ENCODE data around the gene SMYD3. TPM values are rescaled to one million over a fixed set of nuclear protein-coding genes. Genes with fewer than 3 reads are reported as not detected.
A peak's percentile ranks its signal among the peaks of the same experiment; 100 is the strongest.

Gene SMYD3
- 27.0 TPM for total RNA-seq
- 22.0 TPM for polyA plus RNA-seq
- long read RNA-seq, donor 1, partial matches to known transcripts: 0 of 1 reads
- long read RNA-seq, donor 1, other reads (novel, unspliced or antisense): 0 of 1 reads
- long read RNA-seq, donor 2, transcript SMYD3-201 (7 exons, 1,863 nt): major isoform, 9 of 12 reads
- long read RNA-seq, donor 2, partial matches to known transcripts: 0 of 12 reads
- long read RNA-seq, donor 2, other reads (novel, unspliced or antisense): 0 of 12 reads
- long read RNA-seq, donor 3, transcript SMYD3-201 (7 exons, 1,863 nt): major isoform, 9 of 10 reads
- long read RNA-seq, donor 3, partial matches to known transcripts: 0 of 10 reads
- long read RNA-seq, donor 3, other reads (novel, unspliced or antisense): 0 of 10 reads
- long read RNA-seq, donor 4, partial matches to known transcripts: 0 of 1 reads
- long read RNA-seq, donor 4, other reads (novel, unspliced or antisense): 0 of 1 reads
- long read RNA-seq, donor 5, transcript SMYD3-201 (7 exons, 1,863 nt): major isoform, 9 of 14 reads
- long read RNA-seq, donor 5, partial matches to known transcripts: 5 of 14 reads
- long read RNA-seq, donor 5, other reads (novel, unspliced or antisense): 0 of 14 reads
- long read RNA-seq, donor 6, transcript SMYD3-201 (7 exons, 1,863 nt): major isoform, 12 of 13 reads
- long read RNA-seq, donor 6, partial matches to known transcripts: 0 of 13 reads
- long read RNA-seq, donor 6, other reads (novel, unspliced or antisense): 0 of 13 reads
- long read RNA-seq, donor 7, partial matches to known transcripts: 0 of 4 reads
- long read RNA-seq, donor 7, other reads (novel, unspliced or antisense): 0 of 4 reads
- long read RNA-seq, donor 8, partial matches to known transcripts: 0 of 5 reads
- long read RNA-seq, donor 8, other reads (novel, unspliced or antisense): 0 of 5 reads
- long read RNA-seq, donor 9, partial matches to known transcripts: 0 of 5 reads
- long read RNA-seq, donor 9, other reads (novel, unspliced or antisense): 0 of 5 reads
- long read RNA-seq, donor 10, partial matches to known transcripts: 0 of 6 reads
- long read RNA-seq, donor 10, other reads (novel, unspliced or antisense): 0 of 6 reads

DNA sequence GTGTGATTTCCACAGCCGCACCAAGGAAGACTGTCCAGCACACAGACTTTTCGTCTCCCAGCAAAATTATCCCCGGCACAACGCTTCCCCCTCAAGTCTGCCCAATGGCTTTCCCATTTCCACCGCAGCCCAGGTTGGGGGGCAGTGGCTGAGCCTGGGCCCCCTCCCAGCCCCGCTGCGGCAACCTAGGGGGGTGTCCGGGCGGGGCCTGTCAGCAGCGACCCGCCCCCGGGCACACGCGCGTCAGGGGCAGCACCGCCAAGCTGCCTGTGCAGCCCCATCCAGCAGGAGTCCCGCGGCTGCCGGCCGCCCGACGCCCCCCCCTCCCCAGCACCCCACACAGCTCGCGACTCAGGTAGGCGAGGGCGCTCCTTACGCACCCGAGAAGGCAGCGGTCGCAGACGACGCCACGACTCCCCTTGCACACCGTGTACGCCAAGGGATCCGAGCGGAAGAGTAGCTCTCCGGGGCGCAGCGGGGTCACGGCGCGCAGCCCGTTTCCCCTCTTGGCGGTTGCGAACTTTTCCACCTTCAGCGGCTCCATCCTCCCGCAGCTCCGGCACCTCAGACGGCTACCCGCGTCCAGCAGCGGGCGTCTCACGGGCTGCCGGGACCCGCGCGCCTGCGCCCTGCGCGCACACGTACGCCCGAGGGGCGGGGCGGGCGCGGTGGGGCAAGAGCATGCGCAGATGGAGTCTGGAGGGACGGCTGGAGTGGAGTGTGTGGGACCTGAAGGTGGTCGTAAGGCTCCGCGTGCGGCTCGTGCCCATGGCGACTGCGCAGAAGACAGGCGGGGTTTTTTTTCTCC, at the start of gene SMYD3:
SMYD3 (minus strand) TSS at position 606 of the 808 bp plus-strand sequence.
- Histone ChIP-seq H3K27me3 (ENCODE audit: control insufficient read depth in 2 of 2, insufficient read depth in 1 of 2, low read length in 1 of 2) (no peaks in the 10 kb centered on the region), H3K36me3 (ENCODE audit: control insufficient read depth in 2 of 2, insufficient read depth in 2 of 2, low read length in 1 of 2) (peaks cover 0 to 3% of the 10 kb centered on the region in 2 donors), H3K4me3 (ENCODE audit: low read length in 2 of 2) (peak within 1 kb of the TSS; percentile 64 to 82), H3K27ac (ENCODE audit: low read depth in 1 of 2, low read length in 1 of 2) (peak within 1 kb of the TSS; percentile 20 to 78), H3K9me3 (ENCODE audit: control insufficient read depth in 2 of 2, insufficient read depth in 1 of 2, low read length in 1 of 2) (no peaks in the 10 kb centered on the region), H3K4me1 (ENCODE audit: control insufficient read depth in 2 of 2, insufficient read depth in 2 of 2, low read length in 2 of 2) (peaks cover 7 to 13% of the 10 kb centered on the region in 2 donors)
- DNase-seq (ENCODE audit: low read depth in 6 of 9, low spot score in 9 of 9): peak; percentile 61 to 90 (median 76)
- WGBS: under 1% methylated on average over 78 of the region's 79 CpGs

DNA sequence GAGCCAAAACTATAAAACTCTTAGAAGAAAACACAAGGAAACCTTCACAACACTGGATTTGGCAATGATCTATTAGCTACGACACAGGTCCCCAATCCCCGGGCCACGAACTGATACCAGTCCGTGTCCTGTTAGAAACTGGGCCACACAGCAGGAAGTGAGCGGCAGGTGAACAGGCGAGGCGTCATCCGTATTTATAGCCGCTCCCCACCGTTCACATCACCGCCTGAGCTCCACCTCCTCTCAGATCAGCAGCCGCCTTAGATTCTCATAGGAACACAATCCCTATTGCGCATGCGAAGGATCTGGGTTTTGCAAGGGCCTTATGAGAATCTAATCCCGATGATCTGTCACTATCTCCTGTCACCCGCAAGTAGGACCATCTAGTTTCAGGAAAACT, 47.1 kb upstream of the SMYD3 start:
- Histone ChIP-seq H3K36me3 (ENCODE audit: control insufficient read depth in 2 of 2, insufficient read depth in 2 of 2, low read length in 1 of 2) (peaks cover 32 to 55% of the 10 kb centered on the region in 2 donors), H3K4me1 (ENCODE audit: control insufficient read depth in 2 of 2, insufficient read depth in 2 of 2, low read length in 2 of 2) (no peaks in the 10 kb centered on the region), H3K27me3 (ENCODE audit: control insufficient read depth in 2 of 2, insufficient read depth in 1 of 2, low read length in 1 of 2) (no peaks in the 10 kb centered on the region), H3K27ac (ENCODE audit: low read depth in 1 of 2, low read length in 1 of 2) (no peak overlapping the region), H3K9me3 (ENCODE audit: control insufficient read depth in 2 of 2, insufficient read depth in 1 of 2, low read length in 1 of 2) (no peaks in the 10 kb centered on the region), H3K4me3 (ENCODE audit: low read length in 2 of 2) (no peak overlapping the region)
- 98% methylated on average over 16 of the region's 16 CpGs for WGBS
- no peak for DNase-seq (ENCODE audit: low read depth in 6 of 9, low spot score in 9 of 9)

DNA sequence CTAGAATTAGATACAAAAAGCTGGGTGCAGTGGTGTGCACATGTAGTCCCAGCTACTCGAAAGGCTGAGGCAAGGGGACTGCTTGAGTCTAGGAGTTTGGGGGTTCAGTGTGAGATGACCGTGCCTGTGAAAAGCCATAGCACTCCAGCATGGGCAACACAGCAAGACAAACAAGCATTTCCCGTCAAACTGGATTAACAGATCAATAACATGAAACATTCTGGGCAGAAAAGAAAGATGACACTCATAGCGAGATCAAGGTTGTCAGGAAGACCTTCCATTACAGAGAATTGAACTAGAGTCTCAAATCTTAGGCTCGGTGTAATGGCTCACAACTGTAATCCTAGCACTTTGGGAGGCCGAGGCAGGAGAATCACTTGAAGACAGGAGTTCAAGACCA, 45.0 kb upstream of the SMYD3 start:
- 99% methylated on average over 6 of the region's 6 CpGs for WGBS
- Histone ChIP-seq H3K9me3 (ENCODE audit: control insufficient read depth in 2 of 2, insufficient read depth in 1 of 2, low read length in 1 of 2) (no peaks in the 10 kb centered on the region), H3K27me3 (ENCODE audit: control insufficient read depth in 2 of 2, insufficient read depth in 1 of 2, low read length in 1 of 2) (no peaks in the 10 kb centered on the region), H3K27ac (ENCODE audit: low read depth in 1 of 2, low read length in 1 of 2) (no peak overlapping the region), H3K4me3 (ENCODE audit: low read length in 2 of 2) (no peak overlapping the region), H3K4me1 (ENCODE audit: control insufficient read depth in 2 of 2, insufficient read depth in 2 of 2, low read length in 2 of 2) (no peaks in the 10 kb centered on the region), H3K36me3 (ENCODE audit: control insufficient read depth in 2 of 2, insufficient read depth in 2 of 2, low read length in 1 of 2) (peaks cover 31 to 49% of the 10 kb centered on the region in 2 donors)
- DNase-seq (ENCODE audit: low read depth in 6 of 9, low spot score in 9 of 9): no peak

DNA sequence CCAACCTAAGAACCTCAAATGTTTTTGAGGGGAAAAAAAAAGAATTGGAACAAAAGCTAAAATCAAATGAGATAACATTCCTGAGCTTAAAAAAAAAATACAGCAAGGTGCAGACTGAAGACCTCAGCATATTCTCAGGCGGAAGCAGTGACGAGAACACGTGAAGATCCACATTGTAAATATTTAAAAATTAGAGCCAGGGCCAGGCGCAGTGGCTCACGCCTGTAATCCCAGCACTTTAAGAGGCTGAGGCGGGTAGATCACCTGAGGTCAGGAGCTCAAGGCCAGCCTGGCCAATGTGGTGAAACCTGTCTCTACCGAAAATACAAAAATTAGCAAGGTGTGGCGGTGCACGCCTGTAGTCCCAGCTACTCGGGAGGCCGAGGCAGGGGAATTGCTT, 43.3 kb upstream of the SMYD3 start:
- no peak for DNase-seq (ENCODE audit: low read depth in 6 of 9, low spot score in 9 of 9)
- Histone ChIP-seq H3K4me1 (ENCODE audit: control insufficient read depth in 2 of 2, insufficient read depth in 2 of 2, low read length in 2 of 2) (no peaks in the 10 kb centered on the region), H3K27ac (ENCODE audit: low read depth in 1 of 2, low read length in 1 of 2) (no peak overlapping the region), H3K4me3 (ENCODE audit: low read length in 2 of 2) (no peak overlapping the region), H3K36me3 (ENCODE audit: control insufficient read depth in 2 of 2, insufficient read depth in 2 of 2, low read length in 1 of 2) (peaks cover 35 to 43% of the 10 kb centered on the region in 2 donors), H3K9me3 (ENCODE audit: control insufficient read depth in 2 of 2, insufficient read depth in 1 of 2, low read length in 1 of 2) (no peaks in the 10 kb centered on the region), H3K27me3 (ENCODE audit: control insufficient read depth in 2 of 2, insufficient read depth in 1 of 2, low read length in 1 of 2) (no peaks in the 10 kb centered on the region)
- 72% methylated on average over 11 of the region's 11 CpGs for WGBS

DNA sequence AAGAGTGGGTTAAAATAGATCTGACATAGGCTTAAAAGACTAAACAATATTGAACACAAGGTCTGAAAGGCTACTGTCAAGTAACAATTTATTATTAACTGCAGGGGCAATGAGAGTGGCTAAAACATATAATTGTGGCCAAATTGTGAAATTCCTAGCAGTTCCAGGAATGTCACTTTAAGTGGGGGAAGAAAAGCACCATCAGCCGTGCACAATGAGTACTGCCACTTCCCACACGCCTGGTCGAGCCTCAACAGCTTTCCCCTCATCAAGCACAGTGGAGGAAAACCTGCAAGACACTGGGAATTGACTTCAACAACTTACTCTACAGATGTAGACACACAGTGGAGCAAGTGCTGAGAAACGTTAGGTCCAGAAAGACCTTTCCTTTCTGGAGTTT, 42.6 kb upstream of the SMYD3 start:
- H3K36me3 ChIP-seq (ENCODE audit: control insufficient read depth in 2 of 2, insufficient read depth in 2 of 2, low read length in 1 of 2): peaks cover 37 to 41% of the 10 kb centered on the region in 2 donors
- DNase-seq (ENCODE audit: low read depth in 6 of 9, low spot score in 9 of 9): no peak
- no peaks in the 10 kb centered on the region for H3K27me3 ChIP-seq (ENCODE audit: control insufficient read depth in 2 of 2, insufficient read depth in 1 of 2, low read length in 1 of 2)
- WGBS: 49% methylated on average over 4 of the region's 4 CpGs
- H3K4me1 ChIP-seq (ENCODE audit: control insufficient read depth in 2 of 2, insufficient read depth in 2 of 2, low read length in 2 of 2): no peaks in the 10 kb centered on the region
- no peaks in the 10 kb centered on the region for H3K9me3 ChIP-seq (ENCODE audit: control insufficient read depth in 2 of 2, insufficient read depth in 1 of 2, low read length in 1 of 2)
- H3K4me3 ChIP-seq (ENCODE audit: low read length in 2 of 2): no peak overlapping the region
- no peak overlapping the region for H3K27ac ChIP-seq (ENCODE audit: low read depth in 1 of 2, low read length in 1 of 2)

DNA sequence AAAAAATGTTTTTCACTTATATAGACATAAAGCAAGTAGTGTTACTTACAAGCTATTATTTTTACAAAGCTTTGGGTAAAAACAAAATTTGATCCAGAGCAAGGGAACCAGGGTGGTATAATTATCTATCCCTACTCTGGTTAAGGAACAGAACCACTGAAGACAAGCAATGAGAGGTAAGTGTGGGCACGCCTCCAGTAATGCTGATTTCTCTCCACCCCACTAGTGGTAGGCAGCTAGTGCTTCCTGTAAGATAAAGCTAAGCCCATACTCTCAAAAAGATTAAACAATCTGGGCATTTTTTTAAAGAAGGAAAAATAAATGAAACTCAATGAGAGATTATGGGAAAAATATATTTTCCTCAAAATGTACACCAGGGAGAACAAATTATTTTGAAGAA, 36.9 kb upstream of the SMYD3 start:
- WGBS: 95% methylated on average over 1 of the region's 1 CpG
- Histone ChIP-seq H3K9me3 (ENCODE audit: control insufficient read depth in 2 of 2, insufficient read depth in 1 of 2, low read length in 1 of 2) (no peaks in the 10 kb centered on the region), H3K4me3 (ENCODE audit: low read length in 2 of 2) (no peak overlapping the region), H3K4me1 (ENCODE audit: control insufficient read depth in 2 of 2, insufficient read depth in 2 of 2, low read length in 2 of 2) (no peaks in the 10 kb centered on the region), H3K36me3 (ENCODE audit: control insufficient read depth in 2 of 2, insufficient read depth in 2 of 2, low read length in 1 of 2) (peaks cover 34 to 45% of the 10 kb centered on the region in 2 donors), H3K27me3 (ENCODE audit: control insufficient read depth in 2 of 2, insufficient read depth in 1 of 2, low read length in 1 of 2) (no peaks in the 10 kb centered on the region), H3K27ac (ENCODE audit: low read depth in 1 of 2, low read length in 1 of 2) (no peak overlapping the region)
- DNase-seq (ENCODE audit: low read depth in 6 of 9, low spot score in 9 of 9): no peak

DNA sequence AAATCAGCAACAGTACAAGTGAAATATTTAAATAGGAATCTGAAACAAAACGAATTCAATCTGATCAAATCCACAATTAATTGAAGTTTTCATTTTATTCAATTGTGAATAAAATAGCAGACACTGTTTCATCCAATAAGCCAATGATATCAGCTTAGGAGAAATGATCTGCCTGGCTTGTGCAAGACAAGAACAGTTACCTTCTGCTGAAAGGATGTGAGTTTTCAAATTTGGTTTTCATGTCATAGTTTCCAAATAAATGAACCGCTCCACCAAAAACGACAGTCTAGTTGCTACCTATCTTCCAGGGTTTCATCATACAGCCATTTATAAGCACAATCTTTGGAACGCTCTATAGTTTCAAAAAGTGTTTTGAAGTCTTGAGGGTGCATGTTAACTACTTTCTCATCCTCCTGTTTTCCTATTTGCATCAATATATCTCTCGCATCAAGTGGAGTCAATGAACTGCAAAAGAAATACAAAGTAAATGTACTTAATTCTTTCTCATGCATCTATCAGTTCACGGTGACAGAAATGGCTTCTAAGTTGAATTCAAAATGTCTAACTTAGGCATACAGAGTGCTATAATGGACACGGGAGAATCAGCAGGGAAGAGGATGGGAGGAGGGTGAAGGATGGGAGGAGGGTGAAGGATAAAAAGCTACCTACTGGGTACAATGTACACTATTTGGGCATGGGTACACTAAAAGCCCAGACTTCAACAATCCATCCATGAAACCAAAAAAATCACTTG, 33.8 kb upstream of the SMYD3 start:
- 96% methylated on average over 7 of the region's 7 CpGs for WGBS
- Histone ChIP-seq H3K4me1 (ENCODE audit: control insufficient read depth in 2 of 2, insufficient read depth in 2 of 2, low read length in 2 of 2) (no peaks in the 10 kb centered on the region), H3K36me3 (ENCODE audit: control insufficient read depth in 2 of 2, insufficient read depth in 2 of 2, low read length in 1 of 2) (peaks cover 29 to 44% of the 10 kb centered on the region in 2 donors)

DNA sequence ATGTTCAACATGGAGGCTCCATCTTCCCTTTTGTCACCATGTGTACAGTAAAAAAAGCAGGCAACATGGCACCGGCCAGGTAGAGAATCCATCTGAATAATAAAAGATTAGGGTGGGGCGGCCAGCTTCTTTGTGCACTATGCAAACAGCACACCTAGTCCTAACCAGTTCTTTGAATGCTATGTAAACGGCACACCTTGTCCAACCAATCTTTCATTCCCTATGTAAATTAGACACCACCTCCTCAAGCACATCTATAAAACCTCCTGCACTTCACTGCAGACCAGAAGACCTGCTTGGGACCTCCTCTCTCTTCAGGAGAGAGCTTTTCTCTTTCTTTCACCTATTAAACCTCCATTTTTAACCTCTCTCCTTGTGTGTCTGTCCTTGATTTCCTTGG, 30.8 kb upstream of the SMYD3 start:
- no peak overlapping the region for H3K4me3 ChIP-seq (ENCODE audit: low read length in 2 of 2)
- DNase-seq (ENCODE audit: low read depth in 6 of 9, low spot score in 9 of 9): no peak
- H3K36me3 ChIP-seq (ENCODE audit: control insufficient read depth in 2 of 2, insufficient read depth in 2 of 2, low read length in 1 of 2): peaks cover 8 to 21% of the 10 kb centered on the region in 2 donors
- no peaks in the 10 kb centered on the region for H3K27me3 ChIP-seq (ENCODE audit: control insufficient read depth in 2 of 2, insufficient read depth in 1 of 2, low read length in 1 of 2)
- no peak overlapping the region for H3K27ac ChIP-seq (ENCODE audit: low read depth in 1 of 2, low read length in 1 of 2)
- no peaks in the 10 kb centered on the region for H3K4me1 ChIP-seq (ENCODE audit: control insufficient read depth in 2 of 2, insufficient read depth in 2 of 2, low read length in 2 of 2)
- WGBS: 98% methylated on average over 3 of the region's 3 CpGs
- no peaks in the 10 kb centered on the region for H3K9me3 ChIP-seq (ENCODE audit: control insufficient read depth in 2 of 2, insufficient read depth in 1 of 2, low read length in 1 of 2)

More for the DNA sequence above, 33.8 kb upstream of the SMYD3 start:
- no peak overlapping the region for H3K27ac ChIP-seq (ENCODE audit: low read depth in 1 of 2, low read length in 1 of 2)
- H3K27me3 ChIP-seq (ENCODE audit: control insufficient read depth in 2 of 2, insufficient read depth in 1 of 2, low read length in 1 of 2): no peaks in the 10 kb centered on the region
- no peaks in the 10 kb centered on the region for H3K9me3 ChIP-seq (ENCODE audit: control insufficient read depth in 2 of 2, insufficient read depth in 1 of 2, low read length in 1 of 2)
- DNase-seq (ENCODE audit: low read depth in 6 of 9, low spot score in 9 of 9): no peak
- H3K4me3 ChIP-seq (ENCODE audit: low read length in 2 of 2): no peak overlapping the region

Data from thymus (tissue), 14 donors.